Cerebellar nuclear complex (tissue), 1 donor: ENCODE measurements around the gene ZDHHC24.
"Not testable (repeated sequence)": the region's sequence is repeated elsewhere in the genome, so short reads cannot be mapped to it uniquely, and the experiment has no call there.

Experiments used
- DNase-seq, 2 experiments: peaks; one replicate each; lab custom pipeline; 2025; lab: John Stamatoyannopoulos, UW

The ZDHHC24 gene

DNA sequence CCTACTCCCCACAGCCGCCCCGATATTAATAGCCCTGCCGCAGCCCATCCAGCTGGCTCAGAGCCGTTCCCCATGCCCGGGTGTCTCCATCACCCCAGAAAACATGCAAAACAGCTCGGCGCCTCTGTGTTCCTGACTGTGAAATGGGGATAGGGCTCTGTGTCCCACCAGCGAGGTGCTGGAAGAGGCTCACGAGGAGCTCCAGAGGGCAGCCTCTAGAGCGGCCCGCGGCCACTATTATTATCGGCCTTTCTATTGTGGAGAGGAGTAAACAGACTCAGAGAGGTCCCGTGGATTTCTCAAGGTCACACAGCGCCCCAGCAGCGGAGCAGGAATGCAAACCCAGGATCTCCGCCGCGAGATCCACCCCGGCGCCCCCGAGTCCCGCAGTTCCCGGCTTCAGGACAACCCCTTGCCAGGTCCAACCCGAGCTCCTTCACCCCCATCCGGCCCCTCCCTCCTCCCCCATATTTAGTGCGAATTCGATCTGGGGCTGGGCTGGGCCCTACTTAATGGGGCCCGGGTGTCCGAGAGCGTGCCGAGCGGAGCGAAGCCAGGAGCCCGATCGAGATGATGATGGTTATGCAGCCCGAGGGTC, 619 bp upstream of the ZDHHC24 start, which contains the start of gene ACTN3:
TSS of gene ACTN3 (plus strand) at position 536 of the 598 bp plus-strand sequence. CDS start at position 571, 35 bp downstream.
- DNase-seq, result no peak

DNA sequence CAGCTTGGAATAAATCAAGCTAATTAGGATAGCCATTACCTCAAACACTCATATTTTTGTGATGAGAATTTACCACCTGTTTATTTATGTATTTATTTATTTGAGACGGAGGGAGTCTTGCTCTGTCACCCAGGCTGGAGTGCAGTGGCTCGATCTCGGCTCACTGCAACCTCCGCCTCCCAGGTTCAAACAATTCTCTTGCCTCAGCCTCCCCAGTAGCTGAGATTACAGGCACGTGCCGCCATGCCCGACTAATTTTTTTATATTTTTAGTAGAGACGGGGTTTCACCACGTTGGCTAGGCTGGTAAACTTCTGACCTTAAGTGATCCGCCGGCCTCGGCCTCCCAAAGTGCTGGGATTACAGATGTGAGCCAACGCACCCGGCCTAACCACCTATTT, 896 bp downstream of the ZDHHC24 start:
- not testable (repeated sequence) for DNase-seq

DNA sequence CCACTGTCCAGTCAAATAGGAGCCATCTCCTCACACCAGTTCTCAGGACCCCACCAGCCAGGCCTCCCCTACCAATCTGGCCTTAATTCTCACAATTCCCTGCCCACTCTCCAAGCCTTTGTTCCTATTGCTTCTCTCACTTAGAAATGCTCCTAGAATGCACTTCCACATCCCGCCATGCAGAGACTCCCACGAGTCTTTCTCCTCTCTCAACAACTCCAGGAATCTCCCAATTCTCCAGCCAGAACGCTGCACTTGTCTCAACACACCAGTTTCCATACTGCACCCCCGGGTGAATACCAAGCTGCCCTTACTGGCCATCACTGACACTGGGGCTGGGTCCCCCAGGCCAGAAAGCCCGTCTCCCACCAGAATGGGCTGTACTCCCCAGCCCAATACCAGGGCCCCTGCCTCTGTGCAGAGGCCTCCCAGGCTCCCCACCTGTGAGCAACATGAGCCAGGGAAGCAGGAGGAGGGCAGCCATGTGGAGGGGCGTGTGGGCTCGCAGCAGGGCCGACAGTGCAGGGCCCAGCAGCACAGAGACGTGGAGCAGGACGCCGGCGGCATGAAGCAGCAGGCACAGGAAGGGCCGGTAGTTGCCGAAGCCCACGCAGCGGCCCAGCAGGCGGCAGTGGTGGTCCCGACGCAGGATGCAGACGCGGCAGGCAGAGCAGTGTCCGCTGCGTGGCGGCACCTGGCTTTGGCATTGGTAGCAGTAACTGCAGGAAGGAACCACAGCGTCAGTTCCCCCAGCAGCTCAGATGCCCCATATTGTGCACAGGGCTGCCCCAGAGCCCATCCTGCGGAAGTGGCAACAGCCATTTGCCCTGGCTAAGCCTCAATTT, 2.4 kb downstream of the ZDHHC24 start:
- DNase-seq, result no peak

GRCh38 chr11:66542362-66542761, 3.5 kb downstream of the ZDHHC24 start:
- DNase-seq, result no peak

DNA sequence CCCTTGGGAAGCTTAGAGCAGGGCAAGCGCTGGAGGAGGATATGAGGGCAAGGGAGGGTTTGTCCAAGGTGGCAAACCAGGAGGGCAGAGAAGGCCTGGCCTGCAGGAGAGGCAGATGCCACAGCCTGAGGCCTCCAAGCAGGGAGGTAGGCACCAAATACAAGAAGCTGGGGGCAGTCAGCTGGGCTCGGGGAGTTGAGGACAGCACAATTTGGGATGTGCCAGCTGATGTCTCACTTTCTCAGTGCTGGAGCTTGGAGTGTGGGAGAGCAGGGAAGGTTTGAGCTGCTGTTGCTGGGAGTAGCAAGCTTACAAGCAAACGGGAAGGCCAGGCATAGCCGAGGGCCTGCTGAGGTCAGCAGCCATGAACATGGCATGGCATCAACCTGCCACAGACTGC, 4.0 kb downstream of the ZDHHC24 start:
- DNase-seq, result no peak

DNA sequence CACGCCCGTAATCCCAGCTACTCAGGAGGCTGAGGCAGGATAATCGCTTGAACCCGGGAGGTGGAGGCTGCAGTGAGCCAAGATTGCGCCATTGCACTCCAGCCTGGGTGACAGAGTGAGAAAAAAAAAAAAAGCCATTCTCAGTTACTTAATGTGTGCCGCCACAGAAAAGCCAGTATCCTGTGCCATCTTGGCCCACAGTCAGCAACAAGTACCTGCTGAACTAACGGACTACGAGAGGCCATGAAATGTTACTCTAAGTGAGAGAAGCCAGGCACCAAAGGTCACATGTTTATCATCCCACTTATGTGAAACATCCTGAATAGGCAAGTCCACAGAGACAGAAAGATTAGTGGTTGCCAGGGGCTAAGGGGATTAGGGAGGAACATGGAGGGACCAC, 5.2 kb downstream of the ZDHHC24 start:
- DNase-seq, result not testable (repeated sequence)

DNA sequence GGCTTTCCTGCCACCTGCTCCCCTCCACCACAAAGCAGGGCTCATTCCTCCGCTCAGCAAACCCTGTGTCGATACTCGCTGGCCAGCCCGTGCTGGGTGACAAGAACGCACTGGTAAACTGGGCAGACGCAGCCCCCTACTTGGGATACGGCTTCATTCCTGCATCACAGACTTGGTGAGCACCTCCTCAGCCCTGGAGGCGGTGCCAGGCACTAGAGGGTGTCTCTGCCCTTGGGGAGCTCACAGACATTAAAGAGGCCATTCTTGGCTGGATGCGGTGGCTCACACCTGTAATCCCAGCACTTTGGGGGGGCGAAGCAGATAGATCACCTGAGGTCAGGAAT, 6.0 kb downstream of the ZDHHC24 start:
- no peak for DNase-seq

DNA sequence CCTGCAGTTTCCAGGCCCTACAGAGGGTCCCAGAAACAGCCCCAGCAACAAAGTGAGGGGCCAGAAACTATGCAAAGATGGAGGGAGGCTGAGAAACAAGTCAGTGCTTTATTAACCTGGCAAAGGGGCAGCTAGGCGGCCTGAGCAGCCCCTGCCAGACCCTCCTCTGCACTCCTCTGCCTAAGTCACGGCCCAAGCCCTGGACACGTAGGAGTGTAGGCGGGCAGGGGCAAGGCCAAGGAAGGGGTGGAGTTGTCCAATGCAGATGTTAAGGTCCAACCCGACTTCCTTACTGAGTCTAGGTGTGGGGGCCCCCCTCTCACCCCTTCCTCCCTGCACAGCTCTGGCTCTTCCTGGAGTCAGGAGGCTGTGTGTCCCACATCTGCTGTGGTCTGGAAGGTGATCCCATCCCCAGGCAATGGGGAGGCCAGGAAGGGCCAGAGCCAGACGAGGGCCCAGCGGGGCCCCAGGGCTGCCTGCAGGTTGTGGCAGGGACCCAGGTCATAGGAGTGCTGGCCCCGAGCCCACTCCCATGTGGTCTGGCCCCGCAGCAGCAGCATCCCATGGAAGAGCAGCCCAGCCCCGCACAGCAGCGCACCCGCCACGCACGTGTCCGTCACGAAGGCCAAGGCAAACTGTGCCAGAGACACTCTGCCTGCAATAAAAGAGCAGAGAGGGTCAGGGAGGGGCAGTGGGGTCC, 6.5 kb downstream of the ZDHHC24 start:
- no peak for DNase-seq

DNA sequence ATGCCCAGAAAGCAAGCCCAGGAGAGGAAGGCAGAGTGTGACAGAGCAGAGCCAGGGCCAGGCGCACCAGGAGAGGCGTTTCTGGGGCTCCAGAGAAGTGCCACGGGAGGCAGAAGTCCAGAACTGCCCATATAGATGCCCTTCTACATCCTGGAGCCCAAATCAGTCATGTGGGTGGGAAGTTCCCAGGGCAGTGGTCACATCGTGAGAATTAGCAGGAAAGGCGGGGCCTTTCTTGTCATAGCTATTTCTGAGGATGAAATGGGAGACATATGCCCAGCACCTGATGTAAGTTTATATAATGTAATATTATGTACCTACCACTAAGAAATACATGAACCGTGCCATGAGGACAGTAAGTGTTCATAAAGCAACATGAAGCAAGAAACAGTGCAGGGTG, 13.1 kb downstream of the ZDHHC24 start:
- no peak for DNase-seq

GRCh38 chr11:66531841-66532240, 14.0 kb downstream of the ZDHHC24 start:
- no peak for DNase-seq

DNA sequence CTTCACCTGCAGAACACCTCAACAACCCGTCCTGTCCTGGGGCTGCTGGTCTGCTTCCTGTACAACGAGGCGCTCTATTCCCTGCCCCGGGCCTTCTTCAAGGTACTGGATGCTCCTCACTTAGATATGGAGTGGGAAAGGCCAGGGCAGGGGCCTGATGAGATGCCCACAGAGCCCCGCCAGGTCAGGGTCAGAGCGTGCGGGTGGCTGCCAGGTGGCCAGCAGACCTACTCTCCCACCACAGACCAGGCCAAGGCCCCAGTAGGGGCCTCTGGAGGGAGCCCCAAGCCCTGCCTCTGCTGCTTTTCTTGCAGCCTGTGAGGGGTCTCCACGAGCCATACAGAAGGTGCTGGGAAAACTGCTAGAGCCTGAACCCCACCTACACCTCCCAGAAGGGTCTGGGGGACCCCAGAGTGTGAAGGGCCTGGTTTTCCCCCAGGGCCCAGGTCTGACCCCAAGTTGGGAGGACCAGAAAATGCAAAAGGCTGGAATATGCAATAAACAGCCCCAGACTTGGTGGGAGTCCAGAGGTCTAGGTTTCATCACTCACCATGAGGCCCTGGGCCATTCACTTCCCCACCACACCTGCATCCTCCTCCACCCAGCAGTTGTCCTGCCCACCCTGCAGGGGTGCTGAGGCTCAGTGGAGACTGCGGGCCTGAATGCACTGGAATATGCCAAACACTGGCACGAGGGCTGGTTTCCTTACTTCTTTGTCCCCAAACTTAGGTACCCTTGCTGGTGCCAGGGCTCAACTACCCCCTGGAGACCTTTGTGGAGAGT, 14.7 kb downstream of the ZDHHC24 start:
- DNase-seq, result no peak

DNA sequence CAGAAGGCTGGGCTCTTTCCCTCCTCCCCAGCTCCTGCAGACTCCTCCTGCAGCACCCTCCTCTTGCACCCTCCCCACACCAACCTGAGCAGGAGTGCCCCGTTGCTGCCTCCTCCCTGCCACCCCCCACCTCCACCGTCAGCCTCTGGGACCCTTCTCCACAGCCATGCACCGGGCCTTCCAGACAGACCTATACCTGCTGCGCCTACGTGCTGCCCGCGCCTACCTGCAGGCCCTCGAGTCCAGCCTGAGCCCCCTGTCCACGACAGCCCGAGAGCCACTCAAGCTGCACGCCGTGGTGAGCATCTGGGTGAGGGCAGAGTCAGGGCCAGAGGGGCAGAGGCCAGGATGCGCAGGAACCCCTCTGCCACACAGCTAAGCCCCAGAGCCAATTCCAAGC, 16.2 kb downstream of the ZDHHC24 start:
- DNase-seq, result no peak

DNA sequence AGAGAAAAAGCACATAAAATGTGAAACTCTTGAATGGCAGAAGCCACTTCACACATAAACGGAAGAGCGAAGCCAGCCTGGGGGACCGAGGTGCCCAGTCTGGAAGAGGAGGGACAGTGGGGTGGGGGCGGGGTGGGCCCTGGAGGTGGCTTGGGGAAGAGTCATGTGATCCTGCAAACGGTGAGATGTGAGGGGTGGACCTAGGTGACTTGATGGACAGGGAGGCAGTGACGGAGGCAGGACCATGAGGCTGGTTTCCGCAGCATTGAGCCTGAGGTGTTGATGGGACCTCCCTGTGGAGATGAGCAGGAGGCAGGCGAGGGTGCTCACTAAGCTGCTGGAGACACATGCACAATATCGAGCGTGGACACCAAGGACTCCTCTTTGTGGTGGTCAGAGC, 16.8 kb downstream of the ZDHHC24 start:
- DNase-seq, result no peak

DNA sequence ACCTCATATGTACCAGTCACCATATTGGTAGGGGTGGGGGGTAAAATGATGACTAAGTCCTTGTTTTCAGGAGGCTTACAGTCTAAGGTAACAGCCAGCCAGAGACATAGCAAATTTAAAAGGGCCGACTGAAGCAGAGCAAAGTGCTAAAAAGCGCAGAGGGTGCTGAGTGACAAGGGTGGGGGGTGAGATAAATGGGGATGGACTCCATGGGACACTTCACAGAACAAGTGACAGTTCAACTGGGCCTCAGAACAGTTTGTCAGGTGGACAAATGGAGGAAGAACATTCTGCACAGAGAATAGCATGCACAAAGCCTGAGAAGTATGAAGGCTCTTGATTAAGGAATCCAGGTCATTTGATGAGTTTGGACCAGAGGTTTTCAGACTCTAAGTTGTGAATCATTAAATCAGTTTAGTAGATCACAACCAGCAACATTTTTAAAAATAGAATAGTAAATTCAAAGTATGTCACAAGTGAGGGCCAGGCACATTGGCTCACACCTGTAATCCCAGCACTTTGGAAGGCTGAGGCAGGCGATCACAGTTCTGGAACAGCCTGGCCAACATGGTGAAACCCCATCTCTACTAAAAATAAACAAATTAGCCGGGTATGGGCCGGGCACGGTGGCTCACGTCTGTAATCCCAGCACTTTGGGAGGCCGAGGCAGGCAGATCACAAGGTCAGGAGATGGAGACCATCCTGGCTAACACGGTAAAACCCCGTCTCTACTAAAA, 21.4 kb downstream of the ZDHHC24 start:
- DNase-seq, result no peak

DNA sequence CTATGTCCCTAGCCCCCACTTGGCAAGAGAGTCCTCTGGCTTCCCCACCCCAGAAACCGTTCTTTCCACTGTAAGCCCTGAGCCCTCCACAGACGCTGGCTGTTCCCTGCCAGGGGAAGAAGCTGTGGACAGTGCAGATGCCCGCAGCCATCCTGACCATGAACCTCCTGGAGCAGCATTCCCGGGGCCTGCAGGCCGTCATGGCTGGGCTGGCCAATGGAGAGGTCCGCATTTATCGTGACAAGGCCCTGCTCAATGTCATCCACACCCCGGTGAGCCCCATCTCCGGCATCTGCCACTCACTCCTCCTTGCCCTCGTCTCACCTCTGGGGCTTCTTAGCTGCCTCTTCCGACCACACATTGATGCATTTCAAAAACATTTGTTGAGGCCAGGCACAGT, 22.2 kb downstream of the ZDHHC24 start:
- no peak for DNase-seq

DNA sequence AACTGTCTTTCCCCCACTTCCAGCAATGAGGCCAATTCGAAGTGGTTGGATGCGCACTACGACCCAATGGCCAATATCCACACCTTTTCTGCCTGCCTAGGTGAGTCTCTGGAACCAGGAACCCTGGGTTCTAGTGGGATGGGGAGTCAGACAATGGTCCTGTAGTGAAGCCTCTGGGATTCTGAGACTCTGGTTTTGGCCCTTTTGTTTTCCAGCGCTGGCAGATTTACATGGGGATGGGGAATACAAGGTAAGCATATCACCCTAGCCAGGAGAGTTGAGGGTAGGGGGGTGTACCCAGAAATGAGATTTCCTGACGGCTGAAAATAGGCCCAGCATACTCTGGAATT, 34.9 kb downstream of the ZDHHC24 start:
- DNase-seq, result no peak

DNA sequence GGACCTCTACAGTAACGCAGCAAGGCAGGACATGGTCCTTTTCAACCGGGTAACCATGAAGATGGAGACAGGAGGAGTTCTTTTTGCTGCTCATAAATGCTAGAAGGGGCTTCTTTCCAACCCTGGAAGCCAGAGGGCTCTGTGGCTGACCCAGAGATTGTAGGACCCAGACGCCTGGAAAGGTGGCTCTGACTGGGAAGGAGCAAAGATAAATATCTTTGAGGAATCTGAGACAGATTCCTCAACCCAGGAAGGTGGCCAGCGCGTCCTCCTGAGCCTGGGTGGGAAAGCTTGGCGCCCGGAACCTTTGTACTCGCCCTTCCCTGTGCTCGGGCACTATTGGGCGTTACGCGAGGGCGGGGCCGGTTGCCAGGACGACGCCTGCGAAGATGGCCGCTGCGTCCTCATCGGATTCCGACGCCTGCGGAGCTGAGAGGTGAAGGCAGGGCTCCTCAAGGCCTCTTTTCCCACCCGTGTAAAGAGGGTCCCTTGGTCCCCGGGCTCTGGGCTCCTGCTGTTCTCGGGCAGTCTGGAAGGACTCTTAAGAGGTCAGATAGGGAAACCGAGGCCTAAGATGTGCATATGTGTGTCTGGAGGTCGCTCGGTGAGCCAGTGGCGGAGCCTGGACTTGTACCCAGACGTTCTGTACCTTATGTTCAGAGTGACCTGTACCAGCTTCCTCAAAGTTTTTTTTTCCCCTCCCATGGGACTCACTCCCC, 35.4 kb downstream of the ZDHHC24 start, which contains the start of gene BBS1:
TSS of gene BBS1 (plus strand) at position 365 of the 719 bp plus-strand sequence. CDS start at position 390, 25 bp downstream.
- peak in 1 of 2 experiments; percentile 49 for DNase-seq

GRCh38 chr11:66509131-66509561, 36.7 kb downstream of the ZDHHC24 start:
- DNase-seq, result no peak

DNA sequence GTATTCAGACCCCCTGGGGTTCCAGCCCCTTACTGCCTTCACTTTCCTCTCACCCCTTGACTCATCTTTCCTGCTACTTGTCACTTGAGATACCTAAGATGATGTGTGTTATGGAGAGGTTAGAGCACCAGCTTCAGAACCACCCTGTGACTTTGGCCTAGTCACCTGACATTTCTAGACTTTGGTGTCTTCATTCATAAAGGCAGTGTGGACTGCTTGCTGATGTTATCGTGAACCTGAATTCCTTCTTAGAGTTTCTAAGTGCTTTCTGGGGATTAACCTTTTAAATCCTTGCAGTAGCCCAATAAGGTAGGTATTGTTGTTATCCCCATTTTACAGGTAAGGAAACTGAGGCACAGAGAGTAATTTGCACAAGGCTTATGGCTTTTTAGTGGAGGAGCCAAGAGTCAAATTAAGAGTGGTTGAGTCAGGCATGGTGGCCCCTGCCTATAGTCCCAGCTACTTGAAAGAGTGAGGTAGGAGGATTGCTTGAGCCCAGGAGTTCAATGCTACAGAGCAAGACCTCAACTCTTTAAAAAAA, 40.5 kb downstream of the ZDHHC24 start:
- DNase-seq, result no peak

DNA sequence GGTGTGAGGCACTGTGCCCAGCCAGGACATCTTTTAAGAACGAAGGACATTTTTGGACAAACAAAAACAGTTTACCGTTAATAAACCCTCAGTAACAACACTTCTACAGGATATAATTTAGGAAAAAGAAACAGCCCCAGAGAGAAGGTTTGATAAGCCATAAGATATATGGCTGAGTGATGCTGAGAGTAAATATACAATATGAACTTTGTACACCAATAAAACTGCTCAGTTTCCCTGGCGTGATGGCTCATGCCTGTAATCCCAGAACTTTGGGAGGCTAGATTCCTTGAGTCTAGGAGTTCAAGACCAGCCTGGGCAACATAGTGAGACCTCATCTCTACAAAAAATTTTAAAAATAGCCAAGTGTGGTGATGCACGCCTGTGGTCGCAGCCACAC, 47.3 kb downstream of the ZDHHC24 start:
- no peak for DNase-seq
